ENCODE results near the gene C2CD5. TPM values are rescaled to one million over a fixed set of nuclear protein-coding genes. Genes with fewer than 3 reads are reported as not detected.

Gene C2CD5
- total RNA-seq, 1 experiment from 2014 or later, result 15.9 TPM

DNA sequence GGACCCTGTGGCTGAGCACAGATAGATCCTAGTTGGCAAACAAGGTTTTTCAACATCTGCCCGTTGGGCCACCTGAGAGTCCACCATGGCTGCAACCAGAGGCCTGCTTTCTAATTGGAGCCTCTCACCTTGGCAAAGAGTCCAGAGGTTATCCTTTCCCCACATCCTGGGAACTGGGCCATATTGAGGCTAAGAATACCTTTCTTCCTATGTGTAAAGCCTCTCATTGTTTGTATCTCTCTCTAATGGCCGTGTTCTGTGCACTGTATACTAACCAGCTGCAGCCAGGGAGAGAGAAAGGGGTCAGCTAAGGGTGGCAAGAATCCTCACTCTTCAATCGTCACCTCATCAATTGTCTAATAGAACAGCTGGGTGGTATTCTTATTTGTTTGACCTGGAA, 130.8 kb downstream of the C2CD5 start:
- CTCF ChIA-PET, result no interaction called here
- intact Hi-C loops (cut with micrococcal nuclease; ENCODE audit: unreplicated experiment), result no loop called here

DNA sequence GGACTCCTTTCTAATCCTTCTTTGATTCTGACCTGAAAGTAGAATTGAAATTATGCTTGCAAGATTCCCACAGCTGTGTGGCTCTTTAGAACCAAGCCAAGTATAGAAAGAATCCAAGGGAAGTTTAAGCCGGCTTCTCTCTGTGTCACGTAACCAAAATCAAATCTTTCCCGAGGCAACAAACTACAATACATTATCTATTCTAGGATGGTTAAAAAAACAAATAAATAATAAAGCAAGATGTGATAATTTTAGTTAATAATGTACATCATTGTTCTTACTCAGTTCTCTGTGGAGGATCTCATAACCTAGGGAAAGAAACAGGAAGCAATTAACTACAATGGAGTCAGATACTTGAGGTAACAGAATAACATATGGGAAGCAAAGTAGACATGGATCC, 131.8 kb downstream of the C2CD5 start:
- no peaks in the 10 kb centered on the region; the same call in 1 of the 2 replicates for H3K4me1 ChIP-seq (ENCODE audit: control insufficient read depth, insufficient read depth, low read length)
- no peaks in the 10 kb centered on the region for H3K9me3 ChIP-seq (ENCODE audit: control insufficient read depth, insufficient read depth, low read depth, low read length)
- H3K27ac ChIP-seq (ENCODE audit: low read length), result no peak overlapping the region
- no peak for TF ChIP-seq POLR2AphosphoS5 (IDR thresholded peaks at IDR 0.05; ENCODE audit: low read depth, low read length)
- TF ChIP-seq, protein P1, sequence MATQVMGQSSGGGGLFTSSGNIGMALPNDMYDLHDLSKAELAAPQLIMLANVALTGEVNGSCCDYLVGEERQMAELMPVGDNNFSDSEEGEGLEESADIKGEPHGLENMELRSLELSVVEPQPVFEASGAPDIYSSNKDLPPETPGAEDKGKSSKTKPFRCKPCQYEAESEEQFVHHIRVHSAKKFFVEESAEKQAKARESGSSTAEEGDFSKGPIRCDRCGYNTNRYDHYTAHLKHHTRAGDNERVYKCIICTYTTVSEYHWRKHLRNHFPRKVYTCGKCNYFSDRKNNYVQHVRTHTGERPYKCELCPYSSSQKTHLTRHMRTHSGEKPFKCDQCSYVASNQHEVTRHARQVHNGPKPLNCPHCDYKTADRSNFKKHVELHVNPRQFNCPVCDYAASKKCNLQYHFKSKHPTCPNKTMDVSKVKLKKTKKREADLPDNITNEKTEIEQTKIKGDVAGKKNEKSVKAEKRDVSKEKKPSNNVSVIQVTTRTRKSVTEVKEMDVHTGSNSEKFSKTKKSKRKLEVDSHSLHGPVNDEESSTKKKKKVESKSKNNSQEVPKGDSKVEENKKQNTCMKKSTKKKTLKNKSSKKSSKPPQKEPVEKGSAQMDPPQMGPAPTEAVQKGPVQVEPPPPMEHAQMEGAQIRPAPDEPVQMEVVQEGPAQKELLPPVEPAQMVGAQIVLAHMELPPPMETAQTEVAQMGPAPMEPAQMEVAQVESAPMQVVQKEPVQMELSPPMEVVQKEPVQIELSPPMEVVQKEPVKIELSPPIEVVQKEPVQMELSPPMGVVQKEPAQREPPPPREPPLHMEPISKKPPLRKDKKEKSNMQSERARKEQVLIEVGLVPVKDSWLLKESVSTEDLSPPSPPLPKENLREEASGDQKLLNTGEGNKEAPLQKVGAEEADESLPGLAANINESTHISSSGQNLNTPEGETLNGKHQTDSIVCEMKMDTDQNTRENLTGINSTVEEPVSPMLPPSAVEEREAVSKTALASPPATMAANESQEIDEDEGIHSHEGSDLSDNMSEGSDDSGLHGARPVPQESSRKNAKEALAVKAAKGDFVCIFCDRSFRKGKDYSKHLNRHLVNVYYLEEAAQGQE (IDR thresholded peaks at IDR 0.05; ENCODE audit: insufficient read depth in 1 of 2, low read depth in 2 of 2, low read length in 1 of 2), result no peak
- no peak for TF ChIP-seq TCF7L2 (IDR thresholded peaks at IDR 0.05; ENCODE audit: low read depth, low read length)
- TF ChIP-seq SIN3A (IDR thresholded peaks at IDR 0.05; ENCODE audit: borderline replicate concordance, insufficient read depth, low read depth, low read length), result no peak
- CTCF ChIA-PET, result no interaction called here
- no peak for ATAC-seq
- intact Hi-C loops (cut with micrococcal nuclease; ENCODE audit: unreplicated experiment), result no loop called here
- no peak overlapping the region for H3K4me3 ChIP-seq (ENCODE audit: low read depth in 2 of 2, low read length in 2 of 2)
- no peak for DNase-seq (ENCODE audit: low read depth, low spot score)
- BruUV-seq (replicated peaks), result no TSS peak
- no peaks in the 10 kb centered on the region for H3K36me3 ChIP-seq (ENCODE audit: control insufficient read depth, insufficient read depth, low read length)
- H3K27me3 ChIP-seq (ENCODE audit: control insufficient read depth, insufficient read depth, low read length), result no peaks in the 10 kb centered on the region
- POLR2A ChIA-PET, result no interaction called here
- in situ Hi-C loops (cut with HindIII; ENCODE audit: low pct_unique_long_range_greater_than_20kb, low sequenced_read_pairs), result no loop called here

More for the DNA sequence above, 130.8 kb downstream of the C2CD5 start:
- H3K4me1 ChIP-seq (ENCODE audit: control insufficient read depth, insufficient read depth, low read length), result no peaks in the 10 kb centered on the region; the same call in 1 of the 2 replicates
- no peaks in the 10 kb centered on the region for H3K27me3 ChIP-seq (ENCODE audit: control insufficient read depth, insufficient read depth, low read length)
- TF ChIP-seq SIN3A (IDR thresholded peaks at IDR 0.05; ENCODE audit: borderline replicate concordance, insufficient read depth, low read depth, low read length) (no peak), TCF7L2 (IDR thresholded peaks at IDR 0.05; ENCODE audit: low read depth, low read length) (no peak), CTCF (IDR thresholded peaks at IDR 0.05) (no peak), POLR2AphosphoS5 (IDR thresholded peaks at IDR 0.05; ENCODE audit: low read depth, low read length) (no peak)
- TF ChIP-seq, protein P1 (IDR thresholded peaks at IDR 0.05; ENCODE audit: insufficient read depth in 1 of 2, low read depth in 2 of 2, low read length in 1 of 2), result no peak
- no peak for ATAC-seq
- POLR2A ChIA-PET, result no interaction called here
- no TSS peak for BruUV-seq (replicated peaks)
- no peak overlapping the region for H3K27ac ChIP-seq (ENCODE audit: low read length)
- DNase-seq (ENCODE audit: low read depth, low spot score), result no peak
- no peaks in the 10 kb centered on the region for H3K9me3 ChIP-seq (ENCODE audit: control insufficient read depth, insufficient read depth, low read depth, low read length)
- no peak overlapping the region for H3K4me3 ChIP-seq (ENCODE audit: low read depth in 2 of 2, low read length in 2 of 2)
- in situ Hi-C loops (cut with HindIII; ENCODE audit: low pct_unique_long_range_greater_than_20kb, low sequenced_read_pairs), result no loop called here
- H3K36me3 ChIP-seq (ENCODE audit: control insufficient read depth, insufficient read depth, low read length), result no peaks in the 10 kb centered on the region
